Measurements from ENCODE around the gene PHETA1. TPM values are rescaled to one million over a fixed set of nuclear protein-coding genes. Genes with fewer than 3 reads are reported as not detected.
"Not testable (repeated sequence)": the region's sequence is repeated elsewhere in the genome, so short reads cannot be mapped to it uniquely, and the experiment has no call there.

PHETA1 gene
- total RNA-seq, 2 donors from 2014 or later: 7.8 to 8.8 TPM

DNA sequence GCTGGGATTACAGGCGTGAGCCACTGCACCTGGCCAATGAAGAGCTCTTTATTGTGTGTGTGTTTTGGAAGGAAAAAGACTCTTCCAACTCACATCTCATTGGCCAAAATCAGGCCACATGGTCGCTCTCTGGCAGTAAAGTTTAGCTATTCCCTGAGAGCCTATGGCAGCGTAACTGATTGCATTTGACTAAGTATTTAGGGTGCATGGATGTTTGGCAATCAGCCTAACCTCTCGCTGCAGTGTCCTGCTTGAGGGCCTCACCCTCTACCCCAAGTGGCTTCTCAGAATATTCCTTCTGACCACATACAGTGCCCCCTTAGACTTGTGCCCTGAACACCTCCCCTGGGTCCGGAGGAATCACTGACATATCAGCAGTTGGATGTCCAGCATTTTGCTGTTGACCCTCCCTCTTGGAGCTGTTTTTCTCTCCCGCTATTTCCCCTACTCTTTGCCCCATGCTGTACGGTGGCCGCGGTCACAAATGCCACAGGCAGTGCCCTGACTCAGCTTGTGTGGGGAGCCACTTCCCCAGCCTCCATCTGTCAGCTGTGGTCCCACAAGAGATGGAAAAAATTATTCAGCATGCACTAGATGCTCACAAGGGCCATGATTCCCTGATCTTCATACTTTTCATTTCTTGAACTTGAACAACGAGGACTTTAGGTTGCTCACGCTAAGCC is 9.5 kb downstream of the PHETA1 start:
- intact Hi-C loops (cut with DNase I): no loop called here
- DNase-seq: no peak
- no peak for ATAC-seq

DNA sequence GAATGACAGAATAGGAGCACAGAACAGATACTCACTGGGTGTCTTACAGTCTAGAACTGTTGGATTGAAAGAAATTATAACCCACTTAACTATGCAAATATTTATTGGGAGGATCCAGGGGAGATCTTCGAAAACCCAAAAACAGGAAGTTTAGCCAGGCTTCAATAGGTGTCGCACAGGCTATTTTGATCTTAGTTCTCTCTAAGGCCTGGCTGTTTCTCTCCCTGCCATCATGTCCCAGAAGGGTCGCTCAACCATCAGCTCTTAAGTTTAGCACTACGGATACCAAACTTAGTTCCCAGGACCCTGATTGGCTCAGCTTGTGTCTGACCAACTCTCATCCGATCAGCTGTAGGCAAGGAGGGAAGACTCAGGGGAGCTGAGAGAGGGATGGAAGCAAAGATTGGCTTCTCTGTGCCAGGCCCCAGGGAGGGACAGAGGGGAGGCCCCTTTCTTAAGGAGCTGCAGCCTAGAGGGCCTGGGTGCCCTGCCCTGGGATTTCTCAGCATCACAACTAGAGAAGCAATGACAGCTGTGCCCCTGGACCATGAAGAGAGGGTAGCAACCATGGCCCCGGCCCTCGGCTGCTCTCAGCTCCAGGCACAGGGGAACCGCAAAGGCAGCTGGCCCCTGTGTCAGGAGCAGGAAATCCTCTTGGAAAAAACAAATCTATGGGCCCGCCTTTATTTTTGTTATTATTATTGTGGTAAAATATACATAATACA is 13.5 kb downstream of the PHETA1 start:
- no peak for DNase-seq
- intact Hi-C loops (cut with DNase I): no loop called here
- no peak for ATAC-seq

DNA sequence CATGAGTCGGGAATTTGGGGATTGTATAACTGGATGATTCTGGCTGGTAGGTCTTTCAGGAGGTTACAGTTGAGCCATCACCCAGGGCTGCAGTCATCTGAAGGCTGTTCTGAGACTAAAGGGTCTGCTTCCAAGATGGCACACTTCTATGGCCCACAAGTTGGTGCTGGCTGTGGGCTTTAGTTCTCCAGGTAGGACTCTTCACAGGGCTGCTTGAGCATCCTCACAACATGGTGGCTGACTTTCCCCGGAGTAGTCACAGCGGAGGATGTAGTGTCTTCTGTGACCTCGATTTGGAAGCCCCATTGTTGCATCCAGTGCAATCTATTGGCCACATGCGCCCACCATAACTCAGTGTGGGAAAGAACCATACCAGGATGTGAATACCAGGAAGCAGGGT is 14.4 kb downstream of the PHETA1 start:
- no peak for ATAC-seq
- intact Hi-C loops (cut with DNase I): no loop called here
- DNase-seq: no peak

DNA sequence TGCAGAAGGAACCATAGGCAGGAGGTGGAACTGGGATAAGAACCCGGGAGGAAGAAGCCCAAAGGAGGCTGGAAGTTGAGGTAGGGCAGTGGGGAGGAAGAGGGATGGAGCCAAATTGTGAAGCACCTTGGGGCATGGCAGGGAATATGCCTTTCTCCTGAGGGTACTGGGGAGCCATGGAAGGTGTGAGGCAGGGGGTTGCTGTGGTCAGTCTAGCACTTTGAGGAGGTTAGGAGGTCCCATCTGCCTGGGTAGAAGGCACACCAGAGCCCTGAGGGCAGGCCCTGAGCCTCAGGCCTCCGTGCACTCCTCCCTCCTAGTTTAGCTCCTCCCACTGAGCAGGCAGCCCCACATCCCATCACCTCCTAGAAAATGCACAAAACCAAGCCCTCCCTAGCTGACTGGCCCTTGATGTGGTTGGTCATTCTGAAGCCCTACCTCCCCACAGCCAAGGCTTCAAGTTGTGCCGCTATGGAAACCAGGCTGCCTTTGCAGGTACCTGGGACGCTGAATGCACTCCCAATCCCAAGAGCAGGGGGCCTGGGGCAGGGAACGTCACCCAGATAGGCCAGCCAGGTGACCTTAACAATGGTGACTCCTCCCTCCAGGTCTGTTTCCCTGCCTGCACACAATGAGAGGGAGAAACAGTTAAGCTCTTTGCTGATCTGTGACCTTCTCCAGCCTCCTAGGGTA is 15.1 kb downstream of the PHETA1 start:
- no peak for DNase-seq
- intact Hi-C loops (cut with DNase I): no loop called here
- no peak for ATAC-seq

DNA sequence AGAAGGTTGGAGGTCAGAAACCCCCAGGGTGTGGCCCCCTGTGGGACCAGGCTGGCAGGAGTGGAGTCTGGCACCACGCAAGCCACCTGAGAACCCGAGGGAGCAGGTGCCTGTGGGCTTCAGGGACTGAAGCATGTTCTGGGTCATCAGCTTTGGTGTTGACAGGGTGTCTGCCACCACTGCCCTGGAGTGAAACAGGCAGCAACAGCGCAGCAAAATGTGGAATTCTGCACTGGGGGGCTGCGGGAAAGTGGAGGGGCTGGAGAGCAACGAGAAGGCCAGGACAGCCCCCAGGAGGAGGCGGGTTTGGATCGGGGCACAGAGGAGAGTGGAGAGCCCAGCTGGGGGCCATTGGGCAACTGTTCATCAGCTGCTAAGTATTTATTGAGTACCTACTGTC is 15.9 kb downstream of the PHETA1 start:
- DNase-seq: no peak
- intact Hi-C loops (cut with DNase I): no loop called here

DNA sequence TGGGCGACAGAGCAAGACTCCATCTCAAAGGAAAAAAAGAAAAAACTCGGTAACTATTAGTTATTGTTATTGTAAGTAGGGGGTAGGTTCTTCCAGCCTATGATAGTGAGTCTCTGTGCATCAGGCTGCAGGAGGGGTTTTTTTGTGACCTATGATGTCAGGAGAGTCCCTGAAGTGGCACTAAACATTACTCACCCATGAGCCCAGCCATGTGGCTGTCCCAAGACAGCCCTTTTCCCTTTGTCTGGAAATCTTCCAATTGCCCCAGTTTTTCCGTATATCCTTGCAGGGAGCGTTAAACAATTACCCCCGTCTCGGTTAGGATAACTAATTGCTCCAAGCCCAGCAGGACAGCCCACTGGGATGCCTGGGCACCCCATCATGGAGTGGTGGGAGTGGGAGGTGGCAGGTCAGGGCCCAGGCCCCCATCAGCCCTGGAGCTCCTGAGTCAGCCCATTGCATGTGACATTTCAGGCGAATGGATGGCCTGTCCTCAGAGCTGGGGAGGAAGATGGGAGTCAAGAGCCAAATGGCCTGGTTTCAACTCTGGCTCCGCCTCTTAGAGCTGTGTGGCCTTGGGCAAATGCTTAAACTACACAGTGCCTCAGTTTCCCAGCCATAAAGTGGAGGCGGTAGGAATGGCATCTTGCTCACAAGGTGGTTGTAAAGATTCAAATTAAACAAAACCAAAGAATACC is 16.4 kb downstream of the PHETA1 start:
- intact Hi-C loops (cut with DNase I): no loop called here
- ATAC-seq: no peak
- no peak for DNase-seq

More for the DNA sequence above, 15.9 kb downstream of the PHETA1 start:
- ATAC-seq: no peak

DNA sequence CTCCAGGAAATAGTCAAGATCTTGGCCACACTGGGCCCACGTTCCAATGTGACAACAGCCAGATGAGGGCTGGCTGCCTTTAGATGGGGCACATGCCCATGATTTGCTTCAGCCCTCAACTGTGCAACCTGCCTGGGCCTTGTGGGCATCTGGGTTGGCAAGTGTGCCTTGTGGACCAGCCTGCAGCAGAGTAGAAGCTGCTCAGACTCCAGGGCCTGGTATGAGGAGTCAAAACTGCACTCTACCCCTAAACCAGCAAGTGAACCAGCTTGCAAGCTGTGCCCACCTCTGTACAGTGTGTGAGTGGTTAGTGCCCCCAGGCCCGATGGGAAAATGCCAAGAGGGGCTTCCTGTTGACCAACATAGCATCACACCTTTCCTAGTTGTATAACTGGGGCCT is 17.9 kb downstream of the PHETA1 start:
- intact Hi-C loops (cut with DNase I): no loop called here
- DNase-seq (no peak), ATAC-seq (no peak)

DNA sequence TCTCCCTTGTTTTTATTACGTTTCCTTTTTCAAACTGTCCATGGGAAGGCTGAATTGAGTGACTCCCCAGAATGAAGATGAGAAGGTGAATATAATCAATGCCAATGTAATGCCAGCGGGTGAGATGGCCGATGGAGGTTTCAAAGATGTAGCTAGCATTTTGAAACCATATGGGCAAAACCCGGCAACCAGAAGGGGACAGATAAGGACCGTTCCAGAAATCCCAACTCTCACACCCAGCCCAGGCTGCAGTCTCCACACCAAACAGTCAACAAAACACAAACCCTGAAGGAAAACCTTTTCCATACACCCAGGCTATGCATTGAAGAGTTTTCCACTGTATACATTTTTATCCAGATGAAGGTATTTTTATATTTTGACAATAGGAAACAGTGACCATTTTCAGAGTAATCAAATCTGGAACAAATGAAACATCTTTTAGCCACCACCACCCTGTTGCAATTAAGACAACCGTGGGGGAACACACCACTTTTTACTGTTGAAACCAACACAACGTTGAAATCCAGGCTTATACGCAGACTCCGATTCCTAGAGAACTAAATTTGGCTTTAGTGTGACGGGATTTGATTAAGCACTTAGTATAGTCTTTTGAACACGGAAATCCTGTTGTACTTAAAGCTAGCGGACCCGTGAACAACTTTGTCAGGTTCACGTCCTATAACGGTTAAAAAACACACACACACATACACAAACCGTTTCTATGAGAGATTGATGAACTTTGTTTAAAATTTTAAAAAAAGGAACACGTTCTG is 19.0 kb downstream of the PHETA1 start:
- DNase-seq: no peak
- no peak for ATAC-seq
- intact Hi-C loops (cut with DNase I): no loop called here

DNA sequence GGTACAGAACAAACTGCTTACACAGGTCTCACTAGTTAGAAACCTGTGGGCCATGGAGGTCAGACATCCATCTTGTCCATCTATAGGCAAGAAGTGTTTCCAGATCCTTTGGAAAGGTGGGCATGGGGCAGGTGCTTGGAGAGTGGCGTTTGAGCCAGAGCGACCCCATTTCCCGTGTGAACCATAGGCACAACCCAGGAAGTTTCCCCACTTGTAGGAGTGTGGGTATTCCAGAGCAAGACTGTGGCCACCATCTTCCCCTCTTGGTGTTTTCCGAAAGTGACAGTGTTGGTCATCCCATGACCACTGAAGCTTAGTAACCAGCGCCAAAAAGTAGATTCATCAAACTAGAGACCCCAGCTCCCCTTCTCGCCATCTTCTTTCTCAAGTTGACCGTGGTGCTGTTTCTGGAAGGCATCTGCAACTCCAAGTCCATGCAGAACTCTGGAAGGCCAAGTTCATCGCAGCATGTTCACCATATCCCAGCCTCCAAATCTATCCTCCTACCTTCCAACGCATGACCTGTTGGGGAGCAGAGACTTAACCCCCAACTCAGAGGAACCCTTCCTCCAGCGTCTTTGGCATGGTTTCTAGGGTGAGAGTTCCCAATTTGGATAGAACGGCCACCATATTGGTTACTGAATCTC is 19.7 kb downstream of the PHETA1 start:
- intact Hi-C loops (cut with DNase I): no loop called here
- ATAC-seq: no peak
- DNase-seq: no peak

DNA sequence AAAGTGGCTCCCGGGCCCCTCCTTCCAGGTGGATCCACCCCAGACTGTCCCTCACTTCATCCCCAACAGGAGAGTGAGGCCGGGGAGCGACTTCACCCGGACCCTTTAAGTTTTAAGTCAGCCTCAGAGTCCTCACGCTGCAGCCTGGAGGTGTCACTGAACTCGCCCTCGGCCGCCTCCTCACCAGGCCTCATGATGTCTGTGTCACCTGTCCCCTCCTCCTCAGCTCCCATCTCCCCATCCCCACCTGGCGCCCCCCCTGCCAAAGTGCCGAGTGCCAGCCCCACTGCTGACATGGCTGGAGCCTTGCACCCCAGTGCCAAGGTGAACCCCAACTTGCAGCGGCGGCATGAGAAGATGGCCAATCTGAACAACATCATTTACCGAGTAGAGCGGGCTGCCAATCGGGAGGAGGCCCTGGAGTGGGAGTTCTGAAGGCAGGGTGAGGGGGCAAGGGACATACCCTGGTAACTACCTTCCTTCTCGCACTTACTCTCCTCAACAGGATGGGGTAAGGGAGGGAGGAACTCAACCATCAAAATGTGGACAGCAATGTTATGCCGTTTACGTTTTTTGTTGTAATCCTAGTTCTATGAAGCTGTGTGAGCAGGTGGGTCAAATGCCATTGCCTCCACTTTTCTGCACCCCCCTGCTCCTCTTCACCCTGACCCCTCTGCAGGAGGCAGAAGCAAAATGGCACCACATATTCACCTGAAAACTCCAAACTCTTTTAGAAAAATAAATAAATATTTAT is 20.8 kb downstream of the PHETA1 start:
- ATAC-seq: no peak
- DNase-seq: no peak
- intact Hi-C loops (cut with DNase I): no loop called here

DNA sequence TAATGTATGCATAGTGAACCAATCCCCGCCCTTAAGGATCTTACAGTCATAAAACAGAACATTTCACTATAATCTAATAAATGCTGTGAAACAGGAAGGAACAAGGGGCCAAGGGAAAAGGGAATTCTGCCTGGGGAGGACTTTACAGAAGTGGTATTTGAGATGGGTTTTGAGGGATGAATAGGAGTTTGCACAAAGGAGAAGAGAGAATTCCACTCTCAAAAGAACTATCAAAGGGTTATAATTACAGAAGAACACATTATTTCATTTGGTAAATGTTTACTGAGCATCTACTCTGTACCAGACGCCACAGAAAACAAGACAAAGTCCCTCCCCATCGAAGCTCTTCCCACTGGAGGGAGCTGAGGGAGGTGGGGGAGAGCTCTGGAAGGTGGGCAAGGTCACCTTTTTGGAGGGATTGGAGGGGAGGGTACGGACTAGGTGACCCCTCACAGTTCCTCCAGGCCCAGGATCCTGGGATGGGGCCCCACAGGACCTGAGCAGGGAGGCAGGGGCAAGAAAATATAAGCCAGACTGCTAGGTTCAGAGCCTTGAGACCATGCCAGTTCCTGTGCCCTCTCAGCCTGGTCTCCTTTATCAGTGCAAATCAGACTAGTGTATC is 24.5 kb downstream of the PHETA1 start:
- ATAC-seq: no peak
- no peak for DNase-seq
- intact Hi-C loops (cut with DNase I): no loop called here

DNA sequence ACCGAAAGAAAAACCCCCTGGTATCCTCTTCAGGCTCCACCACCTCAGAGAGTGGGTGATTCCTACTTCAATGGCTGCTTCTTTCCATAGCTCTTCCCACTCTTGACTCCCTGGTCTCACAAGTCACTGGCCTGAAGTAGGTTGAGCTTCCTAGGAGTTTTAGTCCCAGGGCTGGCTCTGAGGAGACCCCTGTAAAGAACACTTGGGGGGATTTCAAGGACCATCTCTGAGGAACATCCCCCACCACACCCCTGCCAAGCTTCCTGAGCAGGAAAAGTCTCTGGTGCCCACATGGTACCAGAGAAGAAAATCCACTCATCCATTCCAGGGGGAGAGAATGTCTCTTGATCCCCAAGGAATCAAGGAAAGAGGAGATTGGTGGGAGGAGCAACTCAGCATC is 25.7 kb downstream of the PHETA1 start:
- DNase-seq: no peak
- ATAC-seq: no peak
- intact Hi-C loops (cut with DNase I): no loop called here

DNA sequence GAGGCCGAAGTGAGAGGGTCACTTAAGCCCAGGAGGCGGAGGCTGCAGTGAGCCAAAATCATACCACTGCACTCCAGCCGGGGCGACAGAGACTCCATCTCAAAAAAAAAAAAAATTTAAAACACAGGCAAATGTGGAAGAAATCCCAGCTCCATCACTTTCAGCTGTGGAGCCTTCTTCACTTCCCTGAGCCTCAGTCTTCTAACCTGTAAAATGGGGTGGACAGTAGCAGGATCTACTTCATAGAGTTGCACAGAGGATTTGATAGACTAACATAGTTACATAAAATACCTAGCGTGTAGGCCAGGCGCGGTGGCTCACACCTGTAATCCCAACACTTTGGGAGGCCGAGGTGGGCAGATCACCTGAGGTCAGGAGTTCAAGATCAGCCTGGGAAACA is 26.5 kb downstream of the PHETA1 start:
- intact Hi-C loops (cut with DNase I): no loop called here
- DNase-seq (no peak), ATAC-seq (no peak)

DNA sequence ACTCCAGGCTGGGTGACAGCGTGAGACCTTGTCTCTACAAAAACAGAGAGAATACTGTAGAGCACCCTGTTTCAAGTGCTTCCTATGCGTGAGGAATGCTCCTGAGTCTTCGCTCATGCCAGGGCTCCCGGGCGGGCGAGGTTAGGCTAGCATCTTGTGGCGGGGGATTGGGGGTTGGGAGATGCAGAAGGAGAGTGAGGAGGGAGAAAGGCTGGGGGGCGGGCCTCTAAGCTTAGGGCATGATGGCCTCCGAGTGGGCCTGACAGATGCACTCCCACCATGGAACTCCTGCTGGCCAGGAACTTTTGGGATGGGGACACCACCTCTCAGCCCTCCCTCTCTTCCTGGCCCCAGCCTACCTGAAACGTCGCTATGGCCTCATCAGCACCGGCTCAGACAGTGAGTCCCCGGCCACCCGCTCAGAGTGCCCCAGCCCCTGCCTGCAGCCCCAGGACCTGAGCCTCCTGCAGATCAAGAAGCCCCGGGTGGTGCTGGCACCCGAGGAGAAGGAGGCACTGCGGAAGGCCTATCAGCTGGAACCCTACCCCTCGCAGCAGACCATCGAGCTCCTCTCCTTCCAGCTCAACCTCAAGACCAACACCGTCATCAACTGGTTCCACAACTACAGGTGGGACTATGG is 27.3 kb downstream of the PHETA1 start:
- ATAC-seq (no peak), DNase-seq (no peak)
- intact Hi-C loops (cut with DNase I): no loop called here

DNA sequence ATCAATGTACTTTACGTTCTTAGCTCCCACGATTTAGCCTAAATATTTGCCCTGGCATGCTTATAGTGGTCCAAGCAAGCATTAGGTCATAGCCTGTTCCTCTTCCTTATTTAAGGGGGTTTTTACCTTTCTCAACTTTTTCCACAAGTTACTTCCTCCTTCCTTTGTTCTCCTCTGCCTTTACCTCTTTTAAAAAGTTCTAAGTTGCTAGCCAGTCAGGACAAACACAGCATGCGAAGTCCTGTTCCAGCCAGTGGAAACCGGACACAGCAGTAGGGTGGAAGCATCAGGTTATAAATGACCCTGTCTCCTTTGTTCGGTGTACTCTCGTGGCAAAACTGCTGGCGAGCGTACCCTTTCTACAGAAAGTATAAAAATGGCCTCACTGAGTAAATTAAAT is 28.2 kb downstream of the PHETA1 start:
- ATAC-seq; DNase-seq; intact Hi-C loops (cut with DNase I): not testable (repeated sequence)

DNA sequence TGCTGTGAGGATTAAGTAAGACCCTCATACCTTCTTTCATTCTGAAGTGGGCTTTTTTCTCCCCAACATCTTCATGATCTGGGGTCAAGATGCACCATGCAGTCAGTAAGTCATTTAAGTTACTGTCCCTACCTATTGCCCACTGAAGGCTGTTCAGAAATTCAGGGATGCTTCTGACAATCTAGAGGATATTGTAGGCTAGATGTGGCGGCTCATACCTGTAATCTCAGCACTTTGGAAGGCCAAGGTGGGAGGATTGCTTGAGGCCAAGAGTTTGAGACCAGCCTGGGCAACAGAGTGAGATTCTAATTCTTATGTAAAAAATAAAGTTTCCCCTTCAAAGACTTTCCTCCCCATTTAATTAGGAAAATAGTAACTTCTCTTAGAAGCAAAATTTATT is 28.7 kb downstream of the PHETA1 start:
- intact Hi-C loops (cut with DNase I): no loop called here
- no peak for ATAC-seq

DNA sequence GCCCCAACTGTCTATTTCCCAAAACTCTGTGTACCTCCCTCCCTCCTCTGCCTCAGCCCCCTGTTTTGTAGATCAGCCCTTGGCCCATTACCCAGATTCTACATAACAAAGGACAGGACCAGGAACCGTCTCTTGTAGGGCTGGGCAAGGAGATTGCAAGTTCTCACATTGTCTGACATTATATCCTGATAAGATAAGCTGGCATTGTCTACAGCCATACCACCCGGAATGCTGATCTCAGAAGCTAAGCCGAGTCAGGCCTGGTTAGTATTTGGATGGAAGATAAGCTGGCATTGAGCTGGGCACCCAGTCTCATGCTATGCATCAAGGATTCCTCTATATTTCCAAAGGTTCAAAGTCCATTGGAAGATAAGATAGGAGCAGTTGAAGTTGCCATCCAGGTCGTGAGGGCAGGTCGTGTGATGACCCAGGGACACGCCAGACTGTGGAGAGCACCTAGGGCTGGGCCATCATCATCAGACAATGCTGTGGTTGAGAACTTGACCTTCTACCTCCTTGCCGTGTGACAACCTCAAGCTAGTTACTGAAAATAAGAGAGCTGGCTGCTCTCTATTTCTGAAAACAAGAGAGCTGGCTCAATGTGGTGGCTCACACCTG is 29.5 kb downstream of the PHETA1 start:
- ATAC-seq (no peak), DNase-seq (no peak)
- intact Hi-C loops (cut with DNase I): no loop called here

More for the DNA sequence above, 28.7 kb downstream of the PHETA1 start:
- no peak for DNase-seq
